ENCODE results near the gene SAT1. TPM values are rescaled to one million over a fixed set of nuclear protein-coding genes. Genes with fewer than 3 reads are reported as not detected.

The SAT1 gene
- total RNA-seq, 1 donor from 2014 or later = 26.1 TPM

DNA sequence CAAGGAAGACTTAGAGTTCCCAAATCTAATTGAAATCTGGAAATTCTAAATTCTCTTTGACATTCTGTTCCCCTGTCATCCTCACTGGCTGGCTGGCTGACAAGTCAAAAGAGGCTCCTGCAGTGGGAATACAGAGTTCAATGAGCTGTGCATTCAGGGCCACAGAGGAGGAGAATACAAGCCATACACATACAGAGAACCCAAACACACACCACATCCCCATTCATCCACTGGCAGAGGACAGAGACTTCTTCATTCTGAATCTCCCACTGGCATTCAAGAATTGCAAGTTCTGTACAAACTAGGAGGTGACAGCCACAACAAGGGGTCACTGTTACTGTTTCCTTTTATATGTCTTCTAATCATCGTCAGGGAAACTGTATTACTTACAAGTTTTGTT, 49.7 kb downstream of the SAT1 start:
- Histone ChIP-seq H3K4me1 (ENCODE audit: control insufficient read depth in 3 of 3, insufficient read depth in 3 of 3, low read length in 3 of 3) (no peaks in the 10 kb centered on the region), H3K27ac (ENCODE audit: low read depth, low read length) (no peak overlapping the region), H3K27me3 (ENCODE audit: control insufficient read depth in 3 of 3, insufficient read depth in 3 of 3, low read length in 3 of 3) (no peaks in the 10 kb centered on the region), H3K9me3 (ENCODE audit: control insufficient read depth in 3 of 3, low read length in 3 of 3) (no peaks in the 10 kb centered on the region), H3K36me3 (ENCODE audit: control insufficient read depth in 3 of 3, insufficient read depth in 3 of 3, low read length in 3 of 3) (no peaks in the 10 kb centered on the region), H3K9ac (ENCODE audit: low read depth in 1 of 3, low read length in 3 of 3) (no peak overlapping the region), H3K4me3 (ENCODE audit: low read length in 3 of 3) (no peak overlapping the region)

Small RNA genes within 50 kb of the gene (small RNA-seq; reads per million reads assigned to genes)
- not detected for gene RF00019

Other genes starting within 250 kb of the SAT1 start
- 146 TPM for gene PRDX4, start 115.7 kb upstream of the SAT1 start, total RNA-seq
- 43.8 TPM for gene ACOT9, start 39.9 kb upstream of the SAT1 start, total RNA-seq
- 13.0 TPM for gene APOO, start 124.8 kb downstream of the SAT1 start, total RNA-seq
- gene CXorf58, start 124.8 kb downstream of the SAT1 start, total RNA-seq = not detected
- gene KLHL15, start 244.0 kb downstream of the SAT1 start, total RNA-seq = 16.2 TPM